ENCODE measurements around the gene LRRC74A.

Gene LRRC74A

DNA sequence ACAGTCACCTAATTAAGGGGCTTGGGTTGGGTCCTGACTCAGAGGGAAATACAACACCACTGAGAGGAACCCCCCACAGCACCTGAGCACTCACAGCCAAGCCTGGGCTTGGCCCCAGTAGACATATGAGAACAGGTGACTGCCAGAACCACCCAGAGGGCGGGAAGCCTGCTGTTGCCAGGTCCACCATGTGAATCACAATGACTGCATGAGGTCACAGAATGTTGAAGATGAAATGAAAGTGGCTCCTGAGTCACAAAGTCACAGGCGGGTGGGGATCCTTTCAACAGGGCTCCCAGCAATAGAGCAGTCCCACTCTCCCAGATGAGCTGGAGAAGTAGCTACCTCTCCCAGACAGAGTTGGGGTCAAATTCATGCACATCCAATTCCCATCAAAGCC, at the start of gene LRRC74A:
Gene LRRC74A (plus strand): TSS at position 287 of the 400 bp plus-strand sequence. CDS start 290 bp downstream, outside the sequence.
- no peak for DNase-seq

DNA sequence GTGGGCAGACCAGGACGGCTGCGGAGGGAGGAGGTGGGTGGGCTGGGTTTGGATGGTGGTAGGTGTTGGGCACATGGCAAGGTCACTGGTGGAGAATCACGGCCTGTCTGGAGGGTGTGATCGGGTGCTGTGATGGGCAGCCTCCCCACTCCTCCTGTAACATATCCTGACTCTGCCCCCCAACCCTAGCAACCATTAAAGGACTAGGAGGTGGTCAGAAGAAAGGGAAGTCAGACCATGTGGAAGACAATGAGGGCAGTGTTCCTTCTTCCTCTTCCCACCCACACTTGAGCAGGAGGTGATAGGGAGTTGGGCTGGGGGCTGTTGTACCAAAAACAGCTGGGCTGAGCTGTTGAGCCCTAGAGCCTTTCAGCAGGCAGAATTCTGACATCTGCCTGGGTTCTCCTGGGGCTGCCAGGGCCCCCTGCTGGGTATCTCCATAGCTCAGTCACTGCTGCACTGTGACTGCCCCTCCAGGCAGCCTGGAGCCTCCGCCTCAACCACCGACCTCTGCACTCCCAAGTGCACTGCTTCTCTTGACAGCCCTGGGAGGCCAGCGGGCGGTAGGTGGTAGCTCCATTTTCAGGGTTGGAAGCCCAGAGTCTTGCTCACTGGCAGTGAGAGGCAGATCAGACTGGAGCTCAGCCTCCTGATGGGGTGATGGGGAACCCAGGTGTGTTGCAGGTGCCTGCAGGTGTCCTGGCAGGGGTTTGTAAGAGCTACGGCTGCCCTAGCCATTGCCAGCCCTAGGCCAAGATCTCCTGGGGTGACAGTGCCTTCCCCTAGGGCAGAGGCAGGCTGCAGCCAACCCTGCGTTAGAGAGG, 49.6 kb upstream of the LRRC74A start:
- DNase-seq: peak; percentile 61

DNA sequence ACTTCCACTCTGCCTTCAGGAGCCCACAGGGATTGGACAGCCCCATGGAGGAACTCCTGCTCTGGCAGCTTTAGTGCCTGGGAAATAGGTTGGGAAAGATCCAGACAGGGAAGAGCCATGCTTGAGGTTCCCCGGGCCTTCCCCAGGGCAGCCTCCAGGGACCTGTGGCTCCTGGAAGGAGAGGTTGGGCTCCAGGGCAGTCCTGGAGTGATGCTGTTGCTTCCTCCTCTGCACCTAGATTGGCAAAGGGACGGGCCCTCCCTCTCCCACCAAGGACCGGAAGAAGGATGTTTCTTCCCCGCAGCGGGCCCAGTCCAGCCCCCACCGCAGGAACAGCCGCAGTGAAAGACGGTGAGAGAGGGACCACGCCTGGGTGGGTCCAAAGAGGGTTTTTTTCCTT, 48.5 kb upstream of the LRRC74A start:
- peak; percentile 38 for DNase-seq

GRCh38 chr14:76778546-76779215, 47.5 kb upstream of the LRRC74A start:
- DNase-seq: peak; percentile 38

DNA sequence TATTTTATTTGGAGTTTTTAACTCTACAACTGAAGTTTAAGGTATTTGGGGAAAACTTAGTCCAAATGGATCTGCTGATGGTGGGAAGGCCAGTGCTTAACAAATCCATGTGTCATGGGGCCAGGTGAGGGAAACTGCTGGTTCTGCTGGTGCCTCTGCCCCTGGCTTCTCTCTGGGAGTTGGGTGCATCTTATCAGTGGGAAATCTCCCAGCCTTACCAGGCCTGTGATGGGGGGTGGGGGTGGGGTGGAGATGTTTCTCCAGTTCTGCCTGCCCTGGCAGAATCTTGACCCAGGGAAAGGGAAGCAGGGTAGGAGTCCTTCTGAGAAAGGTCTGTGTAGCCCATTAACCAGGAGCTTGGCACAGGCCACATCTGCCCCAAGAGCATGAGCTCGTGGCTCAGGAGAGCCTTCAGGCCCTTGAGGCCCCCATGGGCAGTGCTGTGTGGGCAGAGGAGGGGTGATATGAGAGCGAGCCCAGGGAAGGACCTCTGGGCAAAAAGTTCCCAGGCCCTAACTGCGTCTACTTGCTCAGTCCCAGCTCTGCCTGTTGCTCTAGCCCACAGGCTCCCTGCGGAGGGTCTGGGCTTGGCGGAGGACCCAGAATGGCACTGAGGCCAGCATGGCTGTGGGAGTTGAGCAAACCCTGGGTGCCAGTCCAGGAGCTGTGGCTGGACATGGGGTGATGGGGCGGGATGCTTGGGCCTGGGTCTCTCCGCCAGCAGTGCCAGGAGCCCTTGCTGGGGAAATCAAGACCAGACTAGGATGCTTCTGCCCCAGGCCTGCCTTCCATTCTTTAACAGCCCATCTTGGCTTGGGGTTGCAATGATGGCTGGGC, 46.8 kb upstream of the LRRC74A start:
- no peak for DNase-seq

- DNase-seq: no peak
Observed at GRCh38 chr14:76780058-76780345, 46.2 kb upstream of the LRRC74A start.

- no peak for DNase-seq
Observed at GRCh38 chr14:76780360-76780759, 45.8 kb upstream of the LRRC74A start.

DNA sequence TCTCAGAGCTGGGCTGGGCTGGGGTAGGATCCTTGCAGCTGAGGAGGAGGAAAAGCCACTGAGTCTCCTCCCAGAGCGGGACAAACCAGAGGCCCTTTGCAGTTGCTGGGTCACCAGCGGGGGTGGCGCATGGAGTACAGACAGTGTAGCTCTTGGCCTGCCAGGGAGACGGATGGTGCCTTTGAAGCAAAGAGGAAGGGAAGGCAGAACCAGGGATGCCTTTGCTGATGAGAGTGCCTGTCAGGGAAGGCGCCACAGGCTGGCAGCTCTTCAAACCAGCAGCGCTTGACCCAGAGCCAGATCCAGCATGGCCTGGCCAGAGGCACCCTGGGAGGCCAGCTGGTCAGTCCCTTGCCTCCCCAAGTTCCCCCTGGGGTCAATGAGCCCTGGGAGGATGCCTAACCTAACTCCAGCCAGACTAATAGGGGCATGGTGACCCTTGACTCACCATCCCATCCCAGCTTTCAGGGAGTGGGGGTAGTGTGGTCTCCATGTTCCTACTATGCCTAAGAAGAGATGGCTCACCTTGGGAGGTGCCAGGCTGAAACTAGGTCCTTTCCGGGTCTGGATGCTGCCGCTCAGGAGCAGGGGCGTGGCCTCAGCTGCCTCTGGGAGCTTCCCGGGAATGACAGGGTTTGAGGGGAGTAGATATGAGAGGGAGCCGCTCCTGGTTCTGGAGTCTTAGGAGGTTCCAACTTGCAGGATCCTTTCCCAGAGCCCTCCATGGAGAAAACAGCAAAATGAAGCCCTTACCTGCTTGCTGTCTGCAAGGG, 45.1 kb upstream of the LRRC74A start:
- DNase-seq: no peak

GRCh38 chr14:76781648-76782051, 44.6 kb upstream of the LRRC74A start:
- no peak for DNase-seq

GRCh38 chr14:76782115-76782884, 43.9 kb upstream of the LRRC74A start:
- DNase-seq: no peak

DNA sequence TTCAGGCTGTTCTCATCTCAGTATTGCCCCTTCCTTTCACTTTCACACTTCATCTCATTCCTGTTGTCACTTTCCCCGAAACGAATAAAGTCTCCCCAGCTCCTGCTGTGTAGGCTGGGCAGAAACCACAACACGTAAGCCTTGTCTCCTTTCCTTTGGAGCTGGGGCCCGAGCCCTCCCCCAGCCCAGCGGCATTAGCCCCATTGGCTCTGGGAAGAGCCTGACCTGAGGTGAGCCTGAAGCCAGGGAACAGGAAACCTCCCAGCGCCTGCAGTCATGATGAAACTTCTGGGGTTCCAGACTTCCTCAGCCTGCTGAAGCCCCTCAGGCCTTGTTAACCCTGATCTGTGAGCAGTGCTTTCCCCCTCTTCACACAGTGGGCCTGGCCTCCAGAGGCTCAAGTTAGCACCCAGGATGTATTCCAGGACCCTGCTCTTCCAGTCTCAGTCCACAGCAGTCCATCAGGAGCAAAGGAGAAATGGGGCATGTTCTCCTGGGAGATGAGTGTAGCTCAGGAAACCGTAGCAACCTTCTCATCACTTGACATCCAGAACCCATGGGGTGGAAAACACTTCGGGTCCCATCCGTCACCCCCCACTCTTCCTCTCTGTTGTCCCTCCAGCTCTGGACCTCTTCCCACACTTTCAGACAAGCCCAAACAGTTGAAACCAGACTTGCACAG, 43.2 kb upstream of the LRRC74A start:
- DNase-seq: no peak

DNA sequence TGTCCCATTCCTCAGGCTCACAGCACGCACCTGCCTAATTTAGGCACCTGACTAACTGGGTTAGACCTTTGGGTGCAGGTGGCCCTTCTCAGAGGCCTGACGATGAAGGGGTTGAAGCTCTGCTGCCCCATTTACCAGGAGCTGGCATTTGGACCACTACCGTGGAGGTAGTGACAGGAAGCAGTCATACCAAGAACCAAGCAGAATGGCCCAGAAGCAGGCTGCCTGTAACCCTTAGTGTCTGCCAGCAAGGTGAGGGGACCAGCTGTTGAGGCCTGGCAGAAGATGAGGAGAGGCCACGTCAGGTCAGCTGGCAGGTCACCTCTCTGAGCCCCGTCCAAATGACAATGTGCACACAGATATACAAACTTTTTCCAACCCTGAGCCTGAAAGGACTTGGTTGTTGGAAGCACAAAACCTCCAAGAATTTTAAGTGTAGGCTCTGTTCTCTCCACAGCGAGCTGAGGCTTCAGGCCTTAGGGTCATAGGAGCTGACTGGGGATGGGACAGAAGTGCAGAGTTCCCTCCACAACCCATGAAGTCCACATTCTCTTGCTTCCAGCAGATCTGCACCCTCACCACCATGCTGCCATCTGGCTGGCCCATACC, 41.8 kb upstream of the LRRC74A start:
- no peak for DNase-seq

DNA sequence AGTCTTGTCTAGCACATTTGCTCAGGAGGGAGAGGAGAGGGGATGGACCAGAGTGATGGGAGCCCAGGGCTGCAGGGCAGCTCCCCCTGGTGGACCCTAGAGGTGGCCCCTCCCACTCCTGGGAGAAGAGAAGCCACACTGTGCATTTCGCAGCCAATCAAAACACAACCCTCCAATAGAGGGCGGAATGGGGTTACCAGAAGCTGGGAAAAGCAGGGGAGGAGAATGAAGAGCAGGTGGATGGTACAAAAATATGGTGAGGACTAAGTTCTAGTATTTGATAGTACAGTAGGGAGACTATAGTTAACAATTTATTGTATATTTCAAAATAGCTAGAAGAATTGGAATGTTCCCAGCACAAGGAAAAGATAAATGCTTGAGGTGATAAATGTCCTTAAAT, 41.3 kb upstream of the LRRC74A start:
- DNase-seq: peak; percentile 95

DNA sequence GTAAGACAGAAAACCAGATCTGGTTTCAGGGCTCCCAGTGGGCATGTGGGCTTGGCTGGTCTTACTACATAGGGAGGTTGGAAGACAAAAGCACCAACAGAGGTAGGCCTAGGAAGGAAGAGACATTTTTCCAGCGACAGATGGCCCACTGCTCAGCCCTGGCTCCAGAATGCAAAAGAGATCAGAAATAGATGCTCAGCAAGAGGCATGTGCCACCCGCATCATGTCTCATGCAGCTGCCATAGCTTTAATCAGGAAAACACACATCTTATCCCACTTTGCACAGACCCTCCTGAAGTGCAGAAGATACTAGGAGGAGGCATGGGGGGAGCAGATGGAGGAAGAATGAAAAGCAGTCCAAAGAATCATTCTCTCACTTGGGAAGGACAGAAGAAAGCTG, 39.6 kb upstream of the LRRC74A start:
- DNase-seq: peak; percentile 20

- DNase-seq: no peak
Observed at GRCh38 chr14:76792422-76792821, 33.8 kb upstream of the LRRC74A start.

- DNase-seq: no peak
Observed at GRCh38 chr14:76793324-76793723, 32.9 kb upstream of the LRRC74A start.

DNA sequence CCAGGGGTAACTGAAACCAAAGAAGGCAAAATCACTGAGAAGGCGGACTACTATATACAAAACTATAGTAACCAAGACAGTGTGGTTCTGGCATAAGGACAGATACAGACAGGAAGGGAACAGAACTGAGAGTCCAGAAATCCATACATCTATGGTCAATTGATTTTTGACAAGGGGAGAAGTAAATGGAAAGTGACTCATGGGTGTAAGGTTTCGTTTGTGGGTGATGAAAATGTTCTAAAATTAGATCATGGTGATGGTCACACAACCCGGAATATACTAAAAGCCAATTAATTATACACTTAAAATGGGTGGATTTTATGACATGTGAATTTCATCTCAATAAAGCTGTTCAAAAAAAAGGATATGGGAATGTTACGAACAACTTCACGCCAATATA, 32.3 kb upstream of the LRRC74A start:
- no peak for DNase-seq

GRCh38 chr14:76806446-76806845, 19.8 kb upstream of the LRRC74A start:
- no peak for DNase-seq

- DNase-seq: no peak
Observed at GRCh38 chr14:76808011-76808410, 18.2 kb upstream of the LRRC74A start.

- no peak for DNase-seq
Observed at GRCh38 chr14:76808990-76809389, 17.2 kb upstream of the LRRC74A start.

DNA sequence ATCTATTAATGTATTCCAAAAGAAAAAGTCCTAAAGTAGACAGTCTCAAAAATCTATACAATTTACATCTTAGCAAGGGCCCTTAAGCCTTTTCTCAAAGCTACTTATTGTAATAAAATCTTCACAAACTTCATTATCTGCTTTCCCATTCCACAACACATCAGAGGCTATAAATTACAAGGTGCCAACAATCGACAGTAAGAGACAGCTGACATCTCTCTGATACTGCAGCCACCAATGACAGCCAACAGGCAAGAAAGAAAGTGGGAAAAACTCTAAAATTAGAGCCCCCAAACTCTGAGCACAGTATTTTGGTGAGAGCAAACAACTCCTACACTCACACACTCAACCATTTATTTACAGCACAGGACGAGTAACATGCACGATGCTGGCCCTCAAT, 15.7 kb upstream of the LRRC74A start:
- no peak for DNase-seq
